Breast epithelium (tissue), 4 donors: ENCODE results near the gene SIK1. TPM values are rescaled to one million over a fixed set of nuclear protein-coding genes. Genes with fewer than 3 reads are reported as not detected.
"Not testable (repeated sequence)": the region's sequence is repeated elsewhere in the genome, so short reads cannot be mapped to it uniquely, and the experiment has no call there.

Experiments
- DNase-seq, 2 donors: peaks; one replicate each; pipeline ENCODE4 v3.0.0-alpha.2; 2019; ENCODE audit warnings: low spot score in 2 of 2
- H3K27ac ChIP-seq, 2 donors: fragments of 200-600 bp; sonication (generic) in 1 of 2; one replicate each; pipeline ENCODE4 v1.5.1; 2016 to 2019; ENCODE audit warnings: mild to moderate bottlenecking in 1 of 2
- H3K27me3 ChIP-seq, 2 donors: fragments of 200-600 bp; sonication (generic) in 1 of 2; one replicate each; pipeline versions ENCODE4 v1.5.1 to v1.6.0; 2017 to 2019; ENCODE audit warnings: control low read depth in 1 of 2, mild to moderate bottlenecking in 1 of 2
- H3K36me3 ChIP-seq: fragments of 200-600 bp; one replicate; pipeline ENCODE4 v1.5.1; 2019
- H3K4me1 ChIP-seq, 2 donors: fragments of 200-600 bp; sonication (generic); one replicate each; pipeline ENCODE4 v1.5.1; 2016 to 2019; ENCODE audit warnings: control low read depth in 1 of 2
- H3K4me3 ChIP-seq, 3 donors: fragments of 200-600 bp; sonication (generic); 1 replicate in 2 of 3; 2 replicates in 1 of 3; pipeline ENCODE4 v1.5.1; 2016 to 2019; ENCODE audit warnings: mild to moderate bottlenecking in 3 of 3, moderate library complexity in 2 of 3
- H3K9me3 ChIP-seq, 2 donors: fragments of 200-600 bp; sonication (generic) in 1 of 2; one replicate each; pipeline ENCODE4 v1.5.1; 2016 to 2019; ENCODE audit warnings: control low read depth in 1 of 2
- intact Hi-C: fragments of 100-400 bp; cut with DNase I; formaldehyde crosslinking; loops from one replicate; pipeline ENCODE4 v1.15.1; 2023; ENCODE audit warnings: low total_unique reads
- total RNA-seq, 3 donors: library from RNA; depleted of rRNA; stranded (reverse); fragments of >200 nt; gene quantifications; one replicate each; pipeline ENCODE4 v1.1.0, GENCODE V29; 2016

The SIK1 gene
- total RNA-seq, 3 donors from 2014 or later = 0.80 to 18.0 (median 16.2) TPM

GRCh38 chr21:43454176-43454575, 27.2 kb upstream of the SIK1 start:
- H3K27ac ChIP-seq, H3K27me3 ChIP-seq, H3K4me3 ChIP-seq, H3K36me3 ChIP-seq, intact Hi-C loops, DNase-seq, H3K9me3 ChIP-seq, H3K4me1 ChIP-seq: not testable (repeated sequence)

GRCh38 chr21:43451850-43452249, 24.9 kb upstream of the SIK1 start:
- H3K9me3 ChIP-seq, H3K36me3 ChIP-seq, H3K27me3 ChIP-seq, H3K4me1 ChIP-seq, intact Hi-C loops, H3K27ac ChIP-seq, H3K4me3 ChIP-seq, DNase-seq: not testable (repeated sequence)

GRCh38 chr21:43450287-43450686, 23.4 kb upstream of the SIK1 start:
- H3K27me3 ChIP-seq, H3K9me3 ChIP-seq, H3K4me1 ChIP-seq, H3K27ac ChIP-seq, H3K36me3 ChIP-seq, intact Hi-C loops, H3K4me3 ChIP-seq, DNase-seq: not testable (repeated sequence)

- H3K27ac ChIP-seq, H3K36me3 ChIP-seq, H3K4me3 ChIP-seq, H3K27me3 ChIP-seq, H3K9me3 ChIP-seq, DNase-seq, intact Hi-C loops, H3K4me1 ChIP-seq: not testable (repeated sequence)
These were observed 20.5 kb upstream of the SIK1 start for GRCh38 chr21:43447353-43447977.

- intact Hi-C loops, H3K27me3 ChIP-seq, DNase-seq, H3K4me3 ChIP-seq, H3K9me3 ChIP-seq, H3K36me3 ChIP-seq, H3K4me1 ChIP-seq, H3K27ac ChIP-seq: not testable (repeated sequence)
These were observed 19.5 kb upstream of the SIK1 start for GRCh38 chr21:43446277-43446932.

- H3K27me3 ChIP-seq, intact Hi-C loops, H3K4me3 ChIP-seq, H3K36me3 ChIP-seq, H3K9me3 ChIP-seq, H3K27ac ChIP-seq, H3K4me1 ChIP-seq: not testable (repeated sequence)
- DNase-seq = peak in 1 of 2 donors; percentile 48
These were observed 17.6 kb upstream of the SIK1 start for GRCh38 chr21:43444524-43444923.

GRCh38 chr21:43442571-43442970, 15.6 kb upstream of the SIK1 start:
- H3K9me3 ChIP-seq, intact Hi-C loops, H3K27me3 ChIP-seq, H3K27ac ChIP-seq, H3K4me3 ChIP-seq, H3K4me1 ChIP-seq, H3K36me3 ChIP-seq, DNase-seq: not testable (repeated sequence)

- H3K36me3 ChIP-seq, intact Hi-C loops, H3K4me3 ChIP-seq: not testable (repeated sequence)
These were observed 14.2 kb upstream of the SIK1 start for GRCh38 chr21:43440835-43441727.

GRCh38 chr21:43439316-43440075, 12.6 kb upstream of the SIK1 start:
- H3K4me3 ChIP-seq, H3K27me3 ChIP-seq, intact Hi-C loops, H3K9me3 ChIP-seq, H3K27ac ChIP-seq, H3K4me1 ChIP-seq, H3K36me3 ChIP-seq: not testable (repeated sequence)
- peak in 1 of 2 donors; percentile 16 for DNase-seq

More at GRCh38 chr21:43440835-43441727, 14.2 kb upstream of the SIK1 start:
- H3K4me1 ChIP-seq, H3K27ac ChIP-seq, H3K27me3 ChIP-seq, DNase-seq, H3K9me3 ChIP-seq: not testable (repeated sequence)

- H3K36me3 ChIP-seq, DNase-seq, H3K27me3 ChIP-seq, intact Hi-C loops, H3K27ac ChIP-seq, H3K4me3 ChIP-seq, H3K4me1 ChIP-seq, H3K9me3 ChIP-seq: not testable (repeated sequence)
These were observed 9.3 kb upstream of the SIK1 start for GRCh38 chr21:43436272-43436671.

GRCh38 chr21:43433340-43434136, 6.6 kb upstream of the SIK1 start:
- H3K4me3 ChIP-seq, DNase-seq, H3K4me1 ChIP-seq, H3K27ac ChIP-seq, intact Hi-C loops, H3K36me3 ChIP-seq, H3K27me3 ChIP-seq, H3K9me3 ChIP-seq: not testable (repeated sequence)

GRCh38 chr21:43430830-43431416, 4.0 kb upstream of the SIK1 start:
- H3K4me3 ChIP-seq, H3K27ac ChIP-seq, DNase-seq, H3K9me3 ChIP-seq, H3K27me3 ChIP-seq, H3K36me3 ChIP-seq, H3K4me1 ChIP-seq, intact Hi-C loops: not testable (repeated sequence)
